Measurements from ENCODE around the gene NTHL1.

DNA sequence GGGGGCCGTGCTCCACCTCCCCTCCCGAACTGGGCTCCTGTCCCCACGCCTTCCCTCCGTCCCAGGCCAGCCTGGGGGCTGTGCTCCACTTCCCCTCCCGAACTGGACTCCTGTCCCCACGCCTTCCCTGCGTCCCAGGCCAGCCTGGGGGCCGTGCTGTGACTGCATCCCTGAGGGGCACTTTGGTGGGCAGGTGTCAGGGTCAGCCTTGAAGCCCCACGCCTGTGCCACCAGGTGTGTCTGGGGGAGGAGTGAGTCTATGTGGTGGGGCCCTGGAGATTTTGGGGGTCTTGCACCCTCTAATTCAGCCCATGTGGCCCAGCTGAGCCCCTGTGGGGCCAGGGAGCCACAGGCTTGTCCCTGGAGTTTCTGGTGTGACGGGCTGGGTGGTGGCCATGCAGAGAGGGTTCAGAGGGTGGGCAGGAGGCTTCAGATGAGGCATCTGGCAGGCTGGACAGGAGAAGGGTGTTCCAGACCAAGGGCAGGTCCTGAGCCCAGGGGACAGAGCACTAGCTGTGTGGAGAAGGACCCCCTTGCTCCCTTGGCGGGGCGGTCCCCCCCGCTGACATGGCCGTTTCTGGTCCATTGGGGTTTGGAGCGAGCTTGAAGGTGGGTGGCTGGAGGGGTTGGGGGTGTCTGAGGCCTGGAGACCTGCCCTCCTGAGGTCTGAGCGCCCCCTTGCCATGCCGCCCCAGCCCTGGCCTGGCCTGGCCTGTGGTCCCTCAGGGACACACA, 12.8 kb downstream of the NTHL1 start:
- TF ChIP-seq, protein P1, sequence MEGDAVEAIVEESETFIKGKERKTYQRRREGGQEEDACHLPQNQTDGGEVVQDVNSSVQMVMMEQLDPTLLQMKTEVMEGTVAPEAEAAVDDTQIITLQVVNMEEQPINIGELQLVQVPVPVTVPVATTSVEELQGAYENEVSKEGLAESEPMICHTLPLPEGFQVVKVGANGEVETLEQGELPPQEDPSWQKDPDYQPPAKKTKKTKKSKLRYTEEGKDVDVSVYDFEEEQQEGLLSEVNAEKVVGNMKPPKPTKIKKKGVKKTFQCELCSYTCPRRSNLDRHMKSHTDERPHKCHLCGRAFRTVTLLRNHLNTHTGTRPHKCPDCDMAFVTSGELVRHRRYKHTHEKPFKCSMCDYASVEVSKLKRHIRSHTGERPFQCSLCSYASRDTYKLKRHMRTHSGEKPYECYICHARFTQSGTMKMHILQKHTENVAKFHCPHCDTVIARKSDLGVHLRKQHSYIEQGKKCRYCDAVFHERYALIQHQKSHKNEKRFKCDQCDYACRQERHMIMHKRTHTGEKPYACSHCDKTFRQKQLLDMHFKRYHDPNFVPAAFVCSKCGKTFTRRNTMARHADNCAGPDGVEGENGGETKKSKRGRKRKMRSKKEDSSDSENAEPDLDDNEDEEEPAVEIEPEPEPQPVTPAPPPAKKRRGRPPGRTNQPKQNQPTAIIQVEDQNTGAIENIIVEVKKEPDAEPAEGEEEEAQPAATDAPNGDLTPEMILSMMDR (IDR thresholded peaks at IDR 0.05) = no peak
- no peak for TF ChIP-seq POLR2A (IDR thresholded peaks at IDR 0.05)
- no peak for TF ChIP-seq POLR2AphosphoS5 (IDR thresholded peaks at IDR 0.05)
